CD14-positive monocyte (primary cell): ENCODE data around the gene C12orf42. TPM values are rescaled to one million over a fixed set of nuclear protein-coding genes. Genes with fewer than 3 reads are reported as not detected.

Experiments
- DNase-seq, 3 donors: peaks; one replicate each; pipeline ENCODE4 v3.0.0-alpha.2; 2011 to 2022
- H2AFZ ChIP-seq: 2 replicates; pipeline ENCODE4 v1.6.0; 2012; ENCODE audit warnings: mild to moderate bottlenecking, low read depth, low read length, inconsistent platforms; ENCODE audit not compliant: insufficient read depth, poor library complexity, severe bottlenecking
- H3K27ac ChIP-seq, 2 donors: 1 replicate in 1 of 2; 2 replicates in 1 of 2; pipeline ENCODE4 v1.5.1; 2012 to 2013; ENCODE audit warnings: low read length in 2 of 2, control low read depth in 1 of 2, inconsistent platforms in 1 of 2, low read depth in 1 of 2, mild to moderate bottlenecking in 1 of 2
- H3K27me3 ChIP-seq, 2 donors: one replicate each; pipeline versions ENCODE4 v1.6.0 to v1.6.1; 2011 to 2013; ENCODE audit warnings: low read length in 2 of 2; ENCODE audit not compliant: control insufficient read depth in 2 of 2, insufficient read depth in 2 of 2
- H3K36me3 ChIP-seq, 2 donors: replicated peaks in 1 of 2; 1 replicate in 1 of 2; 2 replicates in 1 of 2; pipeline versions ENCODE4 v1.5.1 to v1.6.1; 2012 to 2013; ENCODE audit warnings: low read length in 2 of 2, control low read depth in 1 of 2, inconsistent platforms in 1 of 2, mild to moderate bottlenecking in 1 of 2; ENCODE audit not compliant: insufficient read depth in 2 of 2, control insufficient read depth in 1 of 2
- H3K4me1 ChIP-seq, 2 donors: 1 replicate in 1 of 2; 2 replicates in 1 of 2; pipeline versions ENCODE4 v1.5.1 to v1.6.1; 2012 to 2013; ENCODE audit warnings: low read length in 2 of 2, control low read depth in 1 of 2, inconsistent platforms in 1 of 2, mild to moderate bottlenecking in 1 of 2, moderate library complexity in 1 of 2; ENCODE audit not compliant: insufficient read depth in 2 of 2, control insufficient read depth in 1 of 2
- H3K4me2 ChIP-seq: replicated peaks from 2 replicates; pipeline ENCODE3; 2012; ENCODE audit warnings: low read length, moderate library complexity, mild to moderate bottlenecking; ENCODE audit not compliant: poor library complexity, severe bottlenecking; ENCODE audit errors: extremely low read depth
- H3K4me3 ChIP-seq, 3 experiments: fragments of 200-600 bp in 1 of 3; sonication (generic) in 1 of 3; replicated peaks in 1 of 3; 1 replicate in 2 of 3; 2 replicates in 1 of 3; pipeline ENCODE4 v1.5.1; 2011 to 2013; ENCODE audit warnings: low read length in 3 of 3, mild to moderate bottlenecking in 3 of 3, control low read depth in 2 of 3, low read depth in 2 of 3, inconsistent platforms in 1 of 3, moderate library complexity in 1 of 3
- H3K79me2 ChIP-seq: 2 replicates; pipeline ENCODE4 v1.6.0; 2012; ENCODE audit warnings: mild to moderate bottlenecking, control low read depth, inconsistent platforms, low read length, moderate library complexity; ENCODE audit not compliant: insufficient read depth
- H3K9ac ChIP-seq: 2 replicates; pipeline ENCODE4 v1.6.0; 2017; ENCODE audit warnings: low read length, mild to moderate bottlenecking; ENCODE audit not compliant: insufficient read depth, poor library complexity, severe bottlenecking
- H3K9me3 ChIP-seq, 2 donors: replicated peaks in 1 of 2; 1 replicate in 1 of 2; 2 replicates in 1 of 2; pipeline versions ENCODE4 v1.5.1 to v1.6.1; 2012 to 2013; ENCODE audit warnings: low read length in 2 of 2, control low read depth in 1 of 2; ENCODE audit not compliant: control insufficient read depth in 1 of 2, insufficient read depth in 1 of 2
- H4K20me1 ChIP-seq: 2 replicates; pipeline ENCODE4 v1.6.0; 2012; ENCODE audit warnings: mild to moderate bottlenecking, low read length, control low read depth, moderate library complexity; ENCODE audit not compliant: insufficient read depth
- H3K27ac Mint-ChIP-seq, 7 donors: one replicate each; pipeline ENCODE4 v1.8.0; 2020; ENCODE audit warnings: mild to moderate bottlenecking in 7 of 7, mixed read lengths in 7 of 7, moderate library complexity in 6 of 7, inconsistent platforms in 2 of 7
- H3K27me3 Mint-ChIP-seq, 3 donors: one replicate each; pipeline ENCODE4 v1.8.0; 2021 to 2022; ENCODE audit warnings: low read depth in 3 of 3, mild to moderate bottlenecking in 3 of 3, mixed read lengths in 3 of 3, moderate library complexity in 3 of 3, inconsistent platforms in 1 of 3
- H3K36me3 Mint-ChIP-seq, 2 donors: one replicate each; pipeline ENCODE4 v1.8.0; 2020; ENCODE audit warnings: mixed read lengths in 2 of 2, inconsistent platforms in 1 of 2, mild to moderate bottlenecking in 1 of 2
- H3K4me1 Mint-ChIP-seq: one replicate; pipeline ENCODE4 v1.8.0; 2020; ENCODE audit warnings: mild to moderate bottlenecking, mixed read lengths
- H3K4me3 Mint-ChIP-seq, 2 donors: one replicate each; pipeline ENCODE4 v1.8.0; 2020; ENCODE audit warnings: mild to moderate bottlenecking in 2 of 2, mixed read lengths in 2 of 2, moderate library complexity in 1 of 2
- H3K9me3 Mint-ChIP-seq, 7 donors: one replicate each; pipeline ENCODE4 v1.8.0; 2020 to 2022; ENCODE audit warnings: mixed read lengths in 7 of 7, mild to moderate bottlenecking in 6 of 7, moderate library complexity in 6 of 7, inconsistent platforms in 2 of 7
- WGBS: methylation state at CpG from one replicate; pipeline ENCODE4 v1.1.5; 2013; ENCODE audit warnings: missing lambda C conversion rate; ENCODE audit not compliant: insufficient coverage; 5-methylcytosine and 5-hydroxymethylcytosine counted together
- intact Hi-C, 2 donors: fragments of 100-400 bp; cut with micrococcal nuclease; formaldehyde crosslinking; loops; one replicate each; pipeline versions ENCODE4 v1.15.0 to v1.15.1; 2023
- polyA minus RNA-seq: library from RNA; depleted of rRNA, polyadenylated mRNA; stranded (reverse); fragments of >200 nt; gene quantifications from 2 replicates; pipeline ENCODE4 v1.2.3, GENCODE V29; 2012
- polyA plus RNA-seq, 3 donors: library from polyadenylated mRNA; depleted of rRNA in 1 of 3; unstranded in 2 of 3; stranded (reverse) in 1 of 3; fragments of 300-500 nt in 2 of 3; fragments of >200 nt in 1 of 3; fragmentation: Illumina TruSeq in 2 of 3; gene quantifications; 1 replicate in 2 of 3; 2 replicates in 1 of 3; pipeline ENCODE4 v1.2.3, GENCODE V29; 2012 to 2021
- total RNA-seq, 12 experiments: library from RNA in 1 of 12; stranded (reverse) in 1 of 12; fragments of 120-200 nt in 1 of 12; gene quantifications; one replicate each; pipeline ENCODE4 v1.2.4 and lab custom pipeline; 2013 to 2026; ENCODE audit warnings: mixed read lengths in 6 of 12, inconsistent platforms in 1 of 12
- TF ChIP-seq, protein P1 (sequence below): fragments of 200-600 bp; IDR thresholded peaks from one replicate; pipeline ENCODE4 v1.8.0; 2022; ENCODE audit warnings: antibody characterized with exemption, mild to moderate bottlenecking

Gene C12orf42
- total RNA-seq (2013), result 0.21 TPM
- polyA plus RNA-seq, result not detected
- not detected in 2 replicates for polyA minus RNA-seq
- 0 to 1.5 (median 0.08) reads per million in 11 experiments for total RNA-seq (lab: John Stamatoyannopoulos, UW)

DNA sequence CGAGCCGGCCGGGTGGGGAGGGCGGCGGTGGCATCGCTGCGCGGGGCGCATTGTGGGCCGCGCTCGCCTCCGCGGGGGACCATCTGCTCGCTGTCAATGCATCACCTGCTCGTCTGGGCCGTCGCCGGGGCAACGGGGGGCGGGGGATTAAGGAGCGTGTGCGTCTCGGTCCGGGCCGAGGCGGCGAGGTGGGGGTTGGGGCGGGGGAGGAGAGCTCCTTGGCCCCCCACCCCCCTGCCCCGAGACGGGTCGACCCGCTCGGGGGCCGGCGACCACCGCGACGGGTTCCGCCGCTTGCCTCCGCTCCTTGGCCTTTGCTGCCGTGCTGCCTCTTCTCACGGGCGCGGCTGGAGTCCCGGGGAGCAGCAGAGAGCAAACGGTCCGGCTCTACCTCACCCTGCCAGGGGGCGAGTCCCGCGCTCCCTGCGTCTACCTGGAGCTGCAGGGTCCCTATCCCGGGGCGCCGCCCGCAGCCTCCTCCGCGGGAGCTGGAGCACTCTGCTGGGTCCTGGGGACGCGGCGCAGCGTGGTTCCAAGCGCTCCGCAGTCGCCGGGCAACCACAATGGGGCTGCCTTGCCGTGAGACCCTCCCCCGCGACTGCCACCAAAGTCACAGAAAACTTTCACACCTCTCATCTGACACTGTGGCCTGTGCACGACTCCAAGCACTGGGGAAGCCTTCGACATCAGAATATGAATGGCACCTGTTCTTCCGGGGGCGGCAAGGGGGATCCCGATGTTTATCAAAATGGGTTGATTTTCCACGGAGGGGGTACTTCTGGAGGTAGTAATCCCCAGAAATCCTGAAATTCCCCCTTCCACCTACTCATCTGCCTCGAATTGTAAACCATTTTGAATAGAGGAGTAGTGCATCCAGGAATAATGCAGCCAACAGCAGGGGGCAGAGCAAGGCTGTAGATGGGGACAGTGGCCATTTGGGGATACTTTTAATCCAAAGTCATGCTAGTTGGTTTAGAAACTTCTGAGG, at the start of gene C12orf42:
TSS of gene C12orf42 (minus strand) at position 500 of the 988 bp plus-strand sequence. CDS start 17,542 bp downstream, outside the sequence.
- Histone ChIP-seq H3K36me3 (no peaks in the 10 kb centered on the region), H3K9ac (no peak within 1 kb of the TSS), H3K27ac (no peak within 1 kb of the TSS), H3K27me3 (peaks cover 32 to 43% of the 10 kb centered on the region in 2 donors), H3K4me1 (no peaks in the 10 kb centered on the region), H3K9me3 (peaks cover 0 to 14% of the 10 kb centered on the region in 2 donors), H3K4me2 (no peak within 1 kb of the TSS), H3K4me3 (no peak within 1 kb of the TSS), H3K79me2 (no peaks in the 10 kb centered on the region), H4K20me1 (no peaks in the 10 kb centered on the region), H2AFZ (no peak within 1 kb of the TSS)
- Mint-ChIP-seq H3K4me1 (no peaks in the 10 kb centered on the region), H3K27me3 (peaks cover 42 to 58% (median 48%) of the 10 kb centered on the region in 3 donors), H3K4me3 (peak within 1 kb of the TSS; percentile 52 to 74), H3K36me3 (peaks cover 0 to 3% of the 10 kb centered on the region in 2 donors), H3K27ac (no peak within 1 kb of the TSS), H3K9me3 (peaks cover 0 to 13% (median 7%) of the 10 kb centered on the region in 7 donors)
- WGBS, result 1% methylated on average over 55 of the region's 77 CpGs
- DNase-seq, result no peak
- intact Hi-C loops, result no loop called here
- TF ChIP-seq, protein P1, sequence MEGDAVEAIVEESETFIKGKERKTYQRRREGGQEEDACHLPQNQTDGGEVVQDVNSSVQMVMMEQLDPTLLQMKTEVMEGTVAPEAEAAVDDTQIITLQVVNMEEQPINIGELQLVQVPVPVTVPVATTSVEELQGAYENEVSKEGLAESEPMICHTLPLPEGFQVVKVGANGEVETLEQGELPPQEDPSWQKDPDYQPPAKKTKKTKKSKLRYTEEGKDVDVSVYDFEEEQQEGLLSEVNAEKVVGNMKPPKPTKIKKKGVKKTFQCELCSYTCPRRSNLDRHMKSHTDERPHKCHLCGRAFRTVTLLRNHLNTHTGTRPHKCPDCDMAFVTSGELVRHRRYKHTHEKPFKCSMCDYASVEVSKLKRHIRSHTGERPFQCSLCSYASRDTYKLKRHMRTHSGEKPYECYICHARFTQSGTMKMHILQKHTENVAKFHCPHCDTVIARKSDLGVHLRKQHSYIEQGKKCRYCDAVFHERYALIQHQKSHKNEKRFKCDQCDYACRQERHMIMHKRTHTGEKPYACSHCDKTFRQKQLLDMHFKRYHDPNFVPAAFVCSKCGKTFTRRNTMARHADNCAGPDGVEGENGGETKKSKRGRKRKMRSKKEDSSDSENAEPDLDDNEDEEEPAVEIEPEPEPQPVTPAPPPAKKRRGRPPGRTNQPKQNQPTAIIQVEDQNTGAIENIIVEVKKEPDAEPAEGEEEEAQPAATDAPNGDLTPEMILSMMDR, result no peak

DNA sequence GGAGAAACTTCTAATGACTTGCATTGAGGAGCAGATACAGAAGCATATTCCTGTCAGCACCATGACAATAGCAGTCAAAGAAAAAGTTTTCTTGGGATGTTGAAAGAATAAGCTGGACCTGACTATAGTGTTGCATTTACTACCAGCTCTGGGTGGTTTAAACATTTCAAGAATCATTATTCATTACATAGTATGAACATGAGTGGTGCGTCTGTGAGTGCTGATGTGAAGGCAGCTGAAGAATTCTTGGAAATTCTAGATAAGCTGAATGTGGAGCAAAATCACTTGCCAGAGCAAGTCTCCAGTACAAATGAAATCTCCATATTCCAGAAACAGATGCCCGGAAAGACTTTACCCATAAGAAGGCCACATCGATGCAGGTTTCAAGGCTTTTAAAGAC, 46.3 kb upstream of the C12orf42 start:
- TF ChIP-seq, protein P1, result no peak
- H3K4me1 ChIP-seq, result no peaks in the 10 kb centered on the region
- H3K4me3 ChIP-seq, result no peak overlapping the region
- no peak overlapping the region for H2AFZ ChIP-seq
- no peak for DNase-seq
- no peaks in the 10 kb centered on the region for H3K79me2 ChIP-seq
- H3K27me3 ChIP-seq, result no peaks in the 10 kb centered on the region
- H3K27ac Mint-ChIP-seq, result no peak overlapping the region
- H3K9ac ChIP-seq, result no peak overlapping the region
- no peaks in the 10 kb centered on the region for H3K4me1 Mint-ChIP-seq
- H4K20me1 ChIP-seq, result no peaks in the 10 kb centered on the region
- no peak overlapping the region for H3K27ac ChIP-seq
- intact Hi-C loops, result loop anchor here in 1 of 2 donors (10.0 kb wide), 1 partner anchor 1767 kb away; no protein-coding TSS in a partner anchor
- no peak overlapping the region for H3K4me3 Mint-ChIP-seq
- no peaks in the 10 kb centered on the region for H3K36me3 ChIP-seq
- no peaks in the 10 kb centered on the region for H3K36me3 Mint-ChIP-seq
- peaks cover 0 to 3% (median 0%) of the 10 kb centered on the region in 7 donors for H3K9me3 Mint-ChIP-seq
- 80% methylated on average over 1 of the region's 3 CpGs for WGBS
- no peak overlapping the region for H3K4me2 ChIP-seq
- H3K27me3 Mint-ChIP-seq, result peaks cover 3 to 17% (median 5%) of the 10 kb centered on the region in 3 donors
- H3K9me3 ChIP-seq, result no peaks in the 10 kb centered on the region
